Tibial nerve (tissue), 4 donors: ENCODE results near the gene NF2.

Source experiments
- EP300 ChIP-seq, 2 donors: sonication (generic); formaldehyde crosslinking; IDR thresholded peaks; one replicate each; pipeline ENCODE4 v1.6.1; 2017; ENCODE audit warnings: antibody characterized with exemption in 2 of 2, mild to moderate bottlenecking in 1 of 2
- POLR2A ChIP-seq, 2 donors: fragments of 450-650 bp; IDR thresholded peaks; one replicate each; pipeline ENCODE4 v1.6.1; 2017; ENCODE audit warnings: antibody characterized with exemption in 2 of 2, mild to moderate bottlenecking in 2 of 2, moderate library complexity in 2 of 2
- TF ChIP-seq, protein P1 (sequence below), 5 experiments: fragments of 200-600 bp in 3 of 5; fragments of 450-650 bp in 2 of 5; sonication (generic) in 3 of 5; IDR thresholded peaks; one replicate each; pipeline ENCODE4 v1.5.1; 2016 to 2019; ENCODE audit warnings: antibody characterized with exemption in 5 of 5, mild to moderate bottlenecking in 3 of 5, moderate library complexity in 2 of 5

DNA sequence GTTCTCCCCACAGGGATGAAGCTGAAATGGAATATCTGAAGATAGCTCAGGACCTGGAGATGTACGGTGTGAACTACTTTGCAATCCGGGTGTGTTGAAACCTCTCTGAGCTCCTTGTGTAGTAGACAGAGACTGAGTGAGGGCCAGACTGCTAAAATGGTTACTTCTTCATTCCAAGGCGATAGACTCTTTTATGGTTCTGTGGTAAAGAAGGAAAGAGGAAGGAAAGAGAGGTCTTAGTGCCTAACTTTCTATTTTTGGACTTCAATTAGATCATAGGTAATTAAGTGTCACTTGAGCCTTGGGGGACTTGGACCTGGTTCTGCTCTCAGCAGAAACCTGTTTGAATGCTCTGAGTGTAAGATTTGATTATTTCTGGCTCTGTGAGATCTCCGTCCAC is 54.7 kb downstream of the NF2 start:
- TF ChIP-seq, protein P1, sequence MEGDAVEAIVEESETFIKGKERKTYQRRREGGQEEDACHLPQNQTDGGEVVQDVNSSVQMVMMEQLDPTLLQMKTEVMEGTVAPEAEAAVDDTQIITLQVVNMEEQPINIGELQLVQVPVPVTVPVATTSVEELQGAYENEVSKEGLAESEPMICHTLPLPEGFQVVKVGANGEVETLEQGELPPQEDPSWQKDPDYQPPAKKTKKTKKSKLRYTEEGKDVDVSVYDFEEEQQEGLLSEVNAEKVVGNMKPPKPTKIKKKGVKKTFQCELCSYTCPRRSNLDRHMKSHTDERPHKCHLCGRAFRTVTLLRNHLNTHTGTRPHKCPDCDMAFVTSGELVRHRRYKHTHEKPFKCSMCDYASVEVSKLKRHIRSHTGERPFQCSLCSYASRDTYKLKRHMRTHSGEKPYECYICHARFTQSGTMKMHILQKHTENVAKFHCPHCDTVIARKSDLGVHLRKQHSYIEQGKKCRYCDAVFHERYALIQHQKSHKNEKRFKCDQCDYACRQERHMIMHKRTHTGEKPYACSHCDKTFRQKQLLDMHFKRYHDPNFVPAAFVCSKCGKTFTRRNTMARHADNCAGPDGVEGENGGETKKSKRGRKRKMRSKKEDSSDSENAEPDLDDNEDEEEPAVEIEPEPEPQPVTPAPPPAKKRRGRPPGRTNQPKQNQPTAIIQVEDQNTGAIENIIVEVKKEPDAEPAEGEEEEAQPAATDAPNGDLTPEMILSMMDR (IDR thresholded peaks at IDR 0.05) = no peak
- TF ChIP-seq POLR2A (IDR thresholded peaks at IDR 0.05) (no peak), EP300 (IDR thresholded peaks at IDR 0.05) (no peak)
